Measurements from ENCODE around the gene ARHGAP12.

Gene ARHGAP12

DNA sequence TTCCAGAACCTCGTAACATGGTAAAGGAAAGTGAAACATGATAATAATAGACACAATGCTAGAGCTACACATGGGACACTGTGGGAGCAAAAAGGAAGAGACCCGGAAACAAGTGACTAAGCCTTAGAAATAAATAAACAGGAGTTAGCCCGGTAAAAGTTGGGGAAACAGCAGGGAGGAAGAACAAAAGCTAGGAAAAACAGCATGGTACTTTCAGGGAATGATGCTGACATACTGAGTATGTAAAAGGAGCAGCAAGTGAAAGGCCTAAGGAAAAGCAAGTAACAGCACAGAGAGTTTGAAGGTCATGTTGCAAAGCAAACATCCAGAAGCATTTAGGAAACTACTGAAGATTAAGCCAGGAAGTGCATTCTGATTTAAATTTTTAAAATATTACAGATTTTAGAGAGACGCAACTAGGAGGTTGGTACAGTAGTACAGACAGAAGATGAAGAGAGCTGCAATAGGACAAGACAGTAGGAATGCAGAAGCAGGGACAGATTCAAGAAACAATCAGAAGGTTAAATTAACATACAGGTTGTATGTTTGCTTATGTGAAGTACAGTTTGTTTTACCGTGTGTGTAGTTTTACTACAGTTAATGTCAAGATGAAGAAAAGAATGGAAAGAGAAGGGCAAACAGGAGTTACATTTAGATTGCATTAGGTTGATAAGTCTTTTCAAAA, 63.7 kb downstream of the ARHGAP12 start:
- no peak overlapping the region for H3K27ac ChIP-seq (ENCODE audit: low read depth, low read length)
- no peak overlapping the region for H3K9ac ChIP-seq (ENCODE audit: low read length)
- no peak overlapping the region for H2AFZ ChIP-seq (ENCODE audit: low read depth, low read length, severe bottlenecking)
- no peak for TF ChIP-seq EZH2phosphoT487 (conservative IDR thresholded peaks at IDR 0.05; ENCODE audit: low read length)
- TF ChIP-seq, protein P1, sequence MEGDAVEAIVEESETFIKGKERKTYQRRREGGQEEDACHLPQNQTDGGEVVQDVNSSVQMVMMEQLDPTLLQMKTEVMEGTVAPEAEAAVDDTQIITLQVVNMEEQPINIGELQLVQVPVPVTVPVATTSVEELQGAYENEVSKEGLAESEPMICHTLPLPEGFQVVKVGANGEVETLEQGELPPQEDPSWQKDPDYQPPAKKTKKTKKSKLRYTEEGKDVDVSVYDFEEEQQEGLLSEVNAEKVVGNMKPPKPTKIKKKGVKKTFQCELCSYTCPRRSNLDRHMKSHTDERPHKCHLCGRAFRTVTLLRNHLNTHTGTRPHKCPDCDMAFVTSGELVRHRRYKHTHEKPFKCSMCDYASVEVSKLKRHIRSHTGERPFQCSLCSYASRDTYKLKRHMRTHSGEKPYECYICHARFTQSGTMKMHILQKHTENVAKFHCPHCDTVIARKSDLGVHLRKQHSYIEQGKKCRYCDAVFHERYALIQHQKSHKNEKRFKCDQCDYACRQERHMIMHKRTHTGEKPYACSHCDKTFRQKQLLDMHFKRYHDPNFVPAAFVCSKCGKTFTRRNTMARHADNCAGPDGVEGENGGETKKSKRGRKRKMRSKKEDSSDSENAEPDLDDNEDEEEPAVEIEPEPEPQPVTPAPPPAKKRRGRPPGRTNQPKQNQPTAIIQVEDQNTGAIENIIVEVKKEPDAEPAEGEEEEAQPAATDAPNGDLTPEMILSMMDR (IDR thresholded peaks at IDR 0.05; ENCODE audit: insufficient read depth, low read length, poor library complexity, severe bottlenecking): no peak
- H3K4me2 ChIP-seq (ENCODE audit: low read depth, low read length, poor library complexity, severe bottlenecking): no peak overlapping the region
- no peaks in the 10 kb centered on the region; the same call in 1 of the 2 replicates for H3K79me2 ChIP-seq (ENCODE audit: insufficient read depth, low read length)
- peaks cover 3% of the 10 kb centered on the region; the same call in 1 of the 2 replicates for H3K36me3 ChIP-seq (ENCODE audit: low read length)
- no peaks in the 10 kb centered on the region for H3K9me2 ChIP-seq (replicated peaks; ENCODE audit: insufficient read depth, low read length)
- peaks cover 11% of the 10 kb centered on the region; the same call in 1 of the 2 replicates for H3F3A ChIP-seq (ENCODE audit: insufficient read depth)
- no peaks in the 10 kb centered on the region for H3K9me3 ChIP-seq (ENCODE audit: insufficient read depth, low read length)
- no peak overlapping the region for H3K4me3 ChIP-seq (ENCODE audit: insufficient read depth, low read length, poor library complexity, severe bottlenecking)
- H3K27me3 ChIP-seq (ENCODE audit: low read length): no peaks in the 10 kb centered on the region
- H4K20me1 ChIP-seq (ENCODE audit: low read depth, low read length): peaks cover 14% of the 10 kb centered on the region

DNA sequence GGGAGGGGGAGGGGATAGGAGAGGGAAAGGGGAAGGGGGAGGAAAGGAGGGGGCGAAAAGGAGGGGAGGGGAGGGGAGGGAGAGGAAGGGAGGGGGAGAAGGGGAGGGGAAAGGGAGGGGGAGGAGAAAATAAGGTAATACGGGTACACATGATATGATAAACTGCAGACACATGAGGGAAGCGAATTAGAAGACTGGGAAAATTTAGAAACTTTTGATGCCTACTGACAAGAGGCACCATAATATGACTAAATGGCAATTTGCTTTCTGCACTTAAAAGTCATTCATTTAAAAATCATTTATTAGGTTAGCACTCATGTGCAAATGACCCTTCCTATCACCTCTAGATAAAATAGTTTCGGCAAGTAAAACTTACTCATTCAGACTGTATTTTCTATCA, 73.6 kb downstream of the ARHGAP12 start:
- Histone ChIP-seq H3K4me2 (ENCODE audit: low read depth, low read length, poor library complexity, severe bottlenecking) (no peak overlapping the region), H3F3A (ENCODE audit: insufficient read depth) (no peaks in the 10 kb centered on the region), H3K9ac (ENCODE audit: low read length) (no peak overlapping the region), H4K20me1 (ENCODE audit: low read depth, low read length) (0 out of 2 replicates have a peak, but pooled peaks cover 3% of the 10 kb centered on the region), H3K9me2 (replicated peaks; ENCODE audit: insufficient read depth, low read length) (no peaks in the 10 kb centered on the region), H3K9me3 (ENCODE audit: insufficient read depth, low read length) (no peaks in the 10 kb centered on the region), H3K36me3 (ENCODE audit: low read length) (no peaks in the 10 kb centered on the region; the same call in 1 of the 2 replicates), H3K79me2 (ENCODE audit: insufficient read depth, low read length) (no peaks in the 10 kb centered on the region), H3K27ac (ENCODE audit: low read depth, low read length) (no peak overlapping the region), H3K4me3 (ENCODE audit: insufficient read depth, low read length, poor library complexity, severe bottlenecking) (no peak overlapping the region), H2AFZ (ENCODE audit: low read depth, low read length, severe bottlenecking) (no peak overlapping the region), H3K27me3 (ENCODE audit: low read length) (no peaks in the 10 kb centered on the region)
- TF ChIP-seq, protein P1 (IDR thresholded peaks at IDR 0.05; ENCODE audit: insufficient read depth, low read length, poor library complexity, severe bottlenecking): no peak
- no peak for TF ChIP-seq EZH2phosphoT487 (conservative IDR thresholded peaks at IDR 0.05; ENCODE audit: low read length)

DNA sequence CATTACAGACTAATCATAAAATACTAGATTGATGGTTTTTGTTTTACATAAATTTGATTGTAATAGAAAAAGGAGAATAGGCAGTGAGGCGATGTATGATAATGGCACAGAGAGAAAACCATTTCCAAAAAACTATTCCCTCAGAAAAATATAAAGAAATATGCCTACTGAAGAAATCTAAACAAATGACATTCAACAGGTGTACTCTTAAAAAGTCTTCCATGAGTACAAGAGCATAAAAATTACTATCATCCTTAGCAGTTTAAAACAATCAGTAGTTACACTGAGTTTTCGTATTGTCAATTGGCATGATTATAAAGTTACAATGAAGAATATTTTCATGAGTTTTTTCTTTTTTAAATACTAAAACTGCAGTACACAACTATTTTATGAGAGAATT, 75.0 kb downstream of the ARHGAP12 start:
- H3K27ac ChIP-seq (ENCODE audit: low read depth, low read length): no peak overlapping the region
- no peaks in the 10 kb centered on the region; the same call in 1 of the 2 replicates for H3K36me3 ChIP-seq (ENCODE audit: low read length)
- no peaks in the 10 kb centered on the region for H3K9me3 ChIP-seq (ENCODE audit: insufficient read depth, low read length)
- H3K79me2 ChIP-seq (ENCODE audit: insufficient read depth, low read length): no peaks in the 10 kb centered on the region
- no peaks in the 10 kb centered on the region for H3F3A ChIP-seq (ENCODE audit: insufficient read depth)
- no peaks in the 10 kb centered on the region for H3K9me2 ChIP-seq (replicated peaks; ENCODE audit: insufficient read depth, low read length)
- no peak overlapping the region for H3K9ac ChIP-seq (ENCODE audit: low read length)
- no peaks in the 10 kb centered on the region for H3K27me3 ChIP-seq (ENCODE audit: low read length)
- H3K4me3 ChIP-seq (ENCODE audit: insufficient read depth, low read length, poor library complexity, severe bottlenecking): no peak overlapping the region
- no peak overlapping the region for H3K4me2 ChIP-seq (ENCODE audit: low read depth, low read length, poor library complexity, severe bottlenecking)
- H2AFZ ChIP-seq (ENCODE audit: low read depth, low read length, severe bottlenecking): no peak overlapping the region
- TF ChIP-seq, protein P1 (IDR thresholded peaks at IDR 0.05; ENCODE audit: insufficient read depth, low read length, poor library complexity, severe bottlenecking): no peak
- no peak for TF ChIP-seq EZH2phosphoT487 (conservative IDR thresholded peaks at IDR 0.05; ENCODE audit: low read length)
- H4K20me1 ChIP-seq (ENCODE audit: low read depth, low read length): 0 out of 2 replicates have a peak, but pooled peaks cover 3% of the 10 kb centered on the region

Data from SU-DHL-6 (cell line).